Hippocampal formation (tissue), 2 donors: ENCODE data around the gene PACS1.

ENCODE experiments used
- DNase-seq, 2 donors: peaks; one replicate each; lab custom pipeline; 2025; lab: John Stamatoyannopoulos, UW

The PACS1 gene

DNA sequence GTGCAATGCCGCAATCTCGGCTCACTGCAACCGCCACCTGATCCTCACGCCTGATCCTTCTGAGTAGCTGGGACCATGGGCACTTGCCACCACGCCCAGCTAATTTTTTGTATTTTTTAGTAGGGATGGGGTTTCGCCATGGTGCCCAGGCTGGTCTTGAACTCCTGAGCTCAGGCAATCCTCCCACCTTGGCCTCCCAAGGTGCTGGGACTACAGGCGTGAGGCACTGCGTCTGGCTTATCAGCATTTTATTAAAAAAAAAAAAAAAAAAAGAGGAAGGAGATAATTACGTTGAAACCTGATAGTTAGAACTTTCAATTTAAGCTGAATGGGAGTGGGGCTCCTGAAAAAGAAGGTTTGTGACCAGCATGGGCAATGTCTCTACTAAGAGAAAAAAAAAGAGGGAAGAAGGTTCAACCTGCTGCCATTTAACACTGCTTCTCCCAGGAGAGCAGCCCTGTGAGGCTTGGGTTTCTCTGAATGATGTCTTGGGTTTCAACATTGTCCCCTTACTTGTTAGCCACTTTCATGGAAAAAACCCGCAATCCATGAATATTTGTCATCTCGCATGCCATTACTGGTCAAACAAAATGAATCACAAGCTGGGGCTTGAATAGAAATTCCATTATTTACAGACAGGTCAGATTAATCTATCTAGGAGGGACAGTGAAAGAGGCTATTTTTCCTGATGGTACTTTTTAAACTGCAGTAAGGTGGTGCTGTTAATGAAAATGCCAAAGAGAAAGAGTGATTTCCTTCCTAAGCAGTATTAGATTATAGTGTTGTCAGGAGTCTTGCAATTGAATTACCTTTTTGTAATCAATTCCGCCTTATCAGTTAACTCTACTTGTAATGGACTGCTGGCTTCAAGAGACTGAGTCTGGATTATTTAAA, 72.5 kb downstream of the PACS1 start:
- DNase-seq: no peak

- DNase-seq: no peak
These were observed 73.1 kb downstream of the PACS1 start for GRCh38 chr11:66143264-66143566.

- no peak for DNase-seq
These were observed 74.1 kb downstream of the PACS1 start for GRCh38 chr11:66143996-66144678.

- DNase-seq: no peak
These were observed 76.0 kb downstream of the PACS1 start for GRCh38 chr11:66146074-66146473.

GRCh38 chr11:66146940-66147339, 76.9 kb downstream of the PACS1 start:
- no peak for DNase-seq

GRCh38 chr11:66150140-66150539, 80.1 kb downstream of the PACS1 start:
- DNase-seq: no peak

- DNase-seq: no peak
These were observed 80.7 kb downstream of the PACS1 start for GRCh38 chr11:66150725-66151124.

DNA sequence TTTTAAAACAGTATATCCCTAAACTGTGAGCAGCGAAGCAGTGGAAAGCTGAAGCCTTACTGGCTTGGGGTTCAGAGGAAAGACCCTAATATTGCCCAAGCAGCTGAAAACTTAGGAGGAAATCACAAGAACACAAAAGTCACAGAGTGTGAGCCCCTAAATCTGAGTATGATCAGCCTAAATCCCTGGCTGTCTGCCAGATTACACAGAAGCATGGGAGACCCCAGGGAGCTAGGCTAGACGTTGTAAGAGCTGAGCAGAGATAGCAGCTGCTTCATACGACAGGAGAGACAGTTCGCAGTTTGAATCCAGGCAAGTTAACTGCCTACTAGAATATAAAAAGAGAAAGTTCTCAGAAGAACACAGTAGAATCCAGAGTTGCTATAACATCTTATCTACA, 81.2 kb downstream of the PACS1 start:
- no peak for DNase-seq

GRCh38 chr11:66154109-66154508, 84.0 kb downstream of the PACS1 start:
- no peak for DNase-seq

DNA sequence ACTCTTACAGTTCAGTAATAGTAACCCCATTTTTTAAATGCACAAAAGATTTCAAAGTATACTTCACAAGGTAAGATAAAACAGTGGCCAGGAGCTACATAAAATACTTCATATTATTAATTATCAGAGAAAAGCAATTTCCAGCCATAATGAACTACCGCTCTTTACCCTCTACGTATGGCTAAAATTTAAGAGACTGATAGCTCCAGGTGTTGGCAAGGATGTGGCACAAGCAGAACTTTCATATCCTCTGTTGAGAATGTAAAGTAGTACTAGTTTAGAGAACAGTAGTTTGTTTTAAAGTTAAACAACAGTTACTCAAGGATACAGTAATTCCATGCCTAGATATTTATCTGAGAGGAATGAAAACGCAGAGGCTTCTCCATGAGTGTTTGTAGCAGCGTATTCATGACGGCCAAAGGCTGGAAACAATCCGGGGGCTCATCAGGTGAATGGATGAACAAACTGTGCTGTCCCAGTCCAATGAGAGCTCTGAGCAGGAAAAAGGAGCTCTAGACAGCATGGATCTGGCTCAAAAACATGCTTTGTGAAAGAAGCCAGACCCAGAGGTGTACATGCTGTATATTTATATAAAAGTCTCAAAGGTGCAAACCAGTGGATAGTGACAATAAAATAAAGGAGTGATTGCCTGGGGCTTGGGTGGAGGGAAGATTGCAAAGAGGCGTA, 85.5 kb downstream of the PACS1 start:
- DNase-seq: no peak

DNA sequence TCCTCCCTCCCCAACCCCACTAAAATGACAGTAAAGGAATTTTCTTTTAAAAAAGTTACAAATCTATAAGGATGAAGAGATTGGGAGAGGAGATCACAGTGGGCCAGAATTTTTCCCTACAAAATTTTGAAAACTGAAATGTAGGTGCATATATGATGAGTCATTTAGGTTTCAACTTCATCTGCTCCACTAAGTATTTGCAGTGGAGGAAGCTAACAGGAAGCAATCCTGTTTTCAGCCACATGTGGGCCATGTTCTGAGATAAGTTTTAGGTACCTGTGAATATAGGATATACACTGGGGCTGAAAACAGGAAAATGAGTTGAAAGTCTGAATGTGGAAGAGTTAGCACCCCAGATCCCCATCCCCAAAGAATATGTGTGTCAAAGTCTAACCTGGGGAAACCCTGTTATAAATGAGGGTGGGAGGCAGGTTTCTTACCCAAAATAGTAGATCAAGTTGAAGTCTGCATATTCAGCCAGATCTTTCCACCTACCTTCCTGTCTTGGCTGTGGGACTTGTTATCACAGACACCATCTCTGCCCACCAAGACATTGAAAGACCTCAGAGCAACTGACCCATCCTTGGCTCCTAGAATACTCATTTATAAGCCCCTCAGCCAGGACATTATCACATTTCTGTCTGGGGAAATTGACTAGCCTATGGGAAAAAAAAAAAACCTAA, 87.3 kb downstream of the PACS1 start:
- DNase-seq: no peak

GRCh38 chr11:66158156-66158555, 88.1 kb downstream of the PACS1 start:
- DNase-seq: no peak

DNA sequence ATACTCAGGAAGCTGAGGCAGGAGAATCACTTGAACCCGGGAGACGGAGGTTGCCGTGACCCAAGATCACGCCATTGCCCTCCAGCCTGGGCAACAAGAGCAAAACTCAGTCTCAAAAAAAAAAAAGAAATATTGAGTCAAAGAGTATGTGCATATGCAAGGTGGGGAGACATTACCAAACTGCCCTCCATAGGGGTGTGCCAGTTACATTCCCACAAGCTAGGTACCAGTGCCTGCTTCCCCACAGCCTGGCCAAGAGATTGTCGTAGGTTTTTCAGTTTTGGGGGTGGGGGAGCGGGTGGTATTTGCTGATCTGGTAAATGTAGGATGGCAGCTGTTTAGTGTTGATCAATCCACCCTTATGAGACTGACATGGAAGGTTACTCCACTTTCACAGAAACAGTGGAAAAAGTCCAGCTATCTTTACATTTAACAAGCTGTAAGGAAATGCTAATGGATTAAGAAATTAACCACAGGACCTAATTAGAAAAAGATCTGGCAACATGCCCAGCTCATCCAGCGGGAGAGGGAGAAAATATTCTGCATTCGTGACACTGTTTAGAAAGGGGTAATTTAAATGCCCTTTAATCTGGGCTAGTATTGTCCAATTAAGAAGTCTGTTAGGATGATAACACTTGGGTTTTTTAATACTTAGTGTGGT, 89.4 kb downstream of the PACS1 start:
- DNase-seq: no peak

GRCh38 chr11:66160709-66161108, 90.6 kb downstream of the PACS1 start:
- DNase-seq: no peak

DNA sequence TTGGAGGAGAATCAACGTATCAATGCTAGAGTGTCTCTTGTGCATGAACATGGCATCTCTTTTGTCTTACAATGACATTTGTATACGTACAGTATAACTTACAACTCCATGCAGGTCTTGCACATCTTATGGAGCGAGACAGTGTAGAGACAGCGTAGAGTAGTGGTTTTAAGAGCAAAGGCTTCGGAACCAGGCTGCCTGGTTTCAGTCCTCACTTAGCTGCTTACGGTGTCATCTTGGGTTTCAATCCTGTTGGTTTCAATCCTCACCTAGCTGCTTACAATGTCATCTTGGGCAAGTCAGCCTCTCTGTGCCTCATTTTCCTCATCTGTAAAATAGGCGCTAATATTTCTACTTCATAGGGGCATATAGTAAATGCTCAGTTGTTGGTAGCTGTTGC, 98.2 kb downstream of the PACS1 start:
- no peak for DNase-seq

DNA sequence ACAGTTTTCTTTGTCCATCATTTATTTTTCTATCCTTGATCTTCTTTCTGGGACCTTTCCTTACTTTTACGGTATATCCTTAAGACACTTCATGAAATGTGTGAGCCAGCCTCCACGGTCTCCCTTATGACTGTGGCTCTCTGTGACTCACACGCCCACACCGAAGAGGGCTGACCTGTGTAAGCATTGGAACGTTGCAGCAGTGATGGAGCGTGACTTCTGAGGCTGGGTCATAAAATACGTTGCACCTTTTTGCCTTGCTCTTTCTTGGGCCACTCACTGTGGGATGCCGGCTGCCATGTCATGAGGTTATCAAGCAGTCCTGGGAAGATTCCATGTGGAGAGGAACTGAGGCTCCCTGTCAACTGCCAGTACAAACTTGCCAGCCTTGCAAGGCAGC, 102.1 kb downstream of the PACS1 start:
- no peak for DNase-seq

DNA sequence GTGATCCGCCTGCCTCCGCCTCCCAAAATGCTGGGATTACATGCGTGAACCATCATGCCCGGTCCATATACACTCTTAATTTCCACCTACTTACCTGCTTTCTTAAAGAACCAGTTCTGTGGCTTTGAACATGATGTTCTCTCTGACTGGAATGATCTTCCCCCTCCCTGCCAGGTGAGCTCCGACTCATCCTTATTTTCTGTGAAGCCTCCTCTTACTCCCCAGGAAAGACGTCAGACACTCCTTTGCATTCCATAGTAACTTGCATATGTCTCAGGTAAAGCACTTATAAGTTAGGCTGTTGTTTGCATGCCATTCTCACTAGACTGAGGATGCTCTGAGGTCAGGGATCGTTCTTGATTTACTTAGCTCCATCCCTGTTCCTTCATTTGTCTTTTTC, 106.6 kb downstream of the PACS1 start:
- DNase-seq: no peak

DNA sequence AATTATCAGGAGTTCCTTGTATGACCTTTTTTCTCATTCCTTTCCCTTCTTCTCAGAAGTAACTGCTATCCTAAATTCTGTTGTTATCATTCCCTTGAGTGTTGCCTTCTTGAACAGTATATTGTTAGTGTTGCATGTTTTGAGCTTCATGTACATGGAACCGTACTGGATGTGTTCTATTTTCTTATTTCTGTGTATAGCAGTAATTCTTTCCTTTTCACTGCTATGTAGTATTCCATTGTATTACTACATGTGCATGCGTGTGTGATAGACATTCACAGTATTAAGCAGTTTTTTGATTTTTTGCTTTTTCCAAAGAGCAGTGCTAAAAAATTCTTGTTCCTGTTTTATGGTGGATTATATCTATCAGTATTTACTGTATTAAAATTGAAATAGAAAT, 108.1 kb downstream of the PACS1 start:
- DNase-seq: no peak

- DNase-seq: no peak
These were observed 108.8 kb downstream of the PACS1 start for GRCh38 chr11:66178871-66179270.

GRCh38 chr11:66181632-66182315, 111.7 kb downstream of the PACS1 start:
- DNase-seq: no peak

GRCh38 chr11:66183494-66184048, 113.5 kb downstream of the PACS1 start:
- no peak for DNase-seq
